HUES6 (cell line): Measurements from ENCODE around the gene HLA-DMB.

Experiments
- H3K27ac ChIP-seq: 2 replicates; pipeline ENCODE4 v1.7.0; 2013; ENCODE audit warnings: low read depth, mild to moderate bottlenecking, low read length, inconsistent platforms
- H3K27me3 ChIP-seq: 2 replicates; pipeline ENCODE4 v1.6.1; 2013; ENCODE audit warnings: low read length; ENCODE audit not compliant: control insufficient read depth, insufficient read depth
- H3K36me3 ChIP-seq: 2 replicates; pipeline ENCODE4 v1.6.1; 2013; ENCODE audit warnings: low read length; ENCODE audit not compliant: control insufficient read depth, insufficient read depth
- H3K4me1 ChIP-seq: 2 replicates; pipeline ENCODE4 v1.6.1; 2013; ENCODE audit warnings: low read length; ENCODE audit not compliant: control insufficient read depth, insufficient read depth
- H3K4me3 ChIP-seq: 2 replicates; pipeline ENCODE4 v1.5.1; 2013; ENCODE audit warnings: low read depth, low read length
- H3K9ac ChIP-seq: one replicate; pipeline ENCODE4 v1.6.1; 2013; ENCODE audit warnings: mild to moderate bottlenecking, low read length
- H3K9me3 ChIP-seq: 2 replicates; pipeline ENCODE4 v1.6.1; 2013; ENCODE audit warnings: low read depth, low read length; ENCODE audit not compliant: control insufficient read depth, insufficient read depth

HLA-DMB gene

DNA sequence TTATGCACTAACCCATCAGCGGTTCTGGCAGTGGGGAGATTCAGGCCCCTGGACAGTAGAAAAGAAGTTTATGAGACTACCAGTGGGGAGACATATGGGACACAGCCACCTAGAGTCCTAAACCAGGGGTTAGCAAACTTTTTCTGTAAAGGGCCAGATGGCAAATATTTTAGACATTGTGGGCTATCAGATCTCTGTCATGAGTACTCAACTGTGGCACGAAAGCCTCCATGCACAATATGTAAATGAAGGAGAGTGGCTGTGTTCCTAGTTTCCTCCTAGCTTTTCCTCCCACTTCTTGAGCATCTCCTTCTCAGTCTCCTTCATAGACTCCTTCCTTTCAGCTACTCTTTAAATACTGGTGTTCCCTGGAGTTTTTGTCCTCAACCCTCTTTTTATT, 15.3 kb upstream of the HLA-DMB start:
- no peak overlapping the region for H3K4me3 ChIP-seq
- no peak overlapping the region for H3K9ac ChIP-seq
- H3K9me3 ChIP-seq: no peaks in the 10 kb centered on the region
- H3K27me3 ChIP-seq: no peaks in the 10 kb centered on the region
- no peak overlapping the region for H3K27ac ChIP-seq
- H3K4me1 ChIP-seq: peaks cover 8% of the 10 kb centered on the region; the same call in 1 of the 2 replicates
- H3K36me3 ChIP-seq: no peaks in the 10 kb centered on the region

- no peaks in the 10 kb centered on the region for H3K9me3 ChIP-seq
- H3K27me3 ChIP-seq: no peaks in the 10 kb centered on the region
- H3K4me1 ChIP-seq: peaks cover 8% of the 10 kb centered on the region; the same call in 1 of the 2 replicates
- H3K9ac ChIP-seq: no peak overlapping the region
- H3K4me3 ChIP-seq: no peak overlapping the region
- H3K27ac ChIP-seq: no peak overlapping the region
- H3K36me3 ChIP-seq: no peaks in the 10 kb centered on the region
These were observed 14.4 kb upstream of the HLA-DMB start for GRCh38 chr6:32954986-32955802.

GRCh38 chr6:32954267-32954666, 13.4 kb upstream of the HLA-DMB start:
- Histone ChIP-seq H3K4me3 (no peak overlapping the region), H3K4me1 (peaks cover 8% of the 10 kb centered on the region; the same call in 1 of the 2 replicates), H3K27ac (no peak overlapping the region)

GRCh38 chr6:32953775-32954174, 12.9 kb upstream of the HLA-DMB start:
- no peak overlapping the region for H3K4me3 ChIP-seq
- no peak overlapping the region for H3K27ac ChIP-seq
- peaks cover 8% of the 10 kb centered on the region; the same call in 1 of the 2 replicates for H3K4me1 ChIP-seq
- H3K27me3 ChIP-seq: no peaks in the 10 kb centered on the region
- H3K36me3 ChIP-seq: no peaks in the 10 kb centered on the region
- no peaks in the 10 kb centered on the region for H3K9me3 ChIP-seq
- no peak overlapping the region for H3K9ac ChIP-seq

More at GRCh38 chr6:32954267-32954666, 13.4 kb upstream of the HLA-DMB start:
- Histone ChIP-seq H3K36me3 (no peaks in the 10 kb centered on the region), H3K9me3 (no peaks in the 10 kb centered on the region), H3K27me3 (no peaks in the 10 kb centered on the region), H3K9ac (no peak overlapping the region)

- H3K9ac ChIP-seq: no peak within 1 kb of the TSS
- no peaks in the 10 kb centered on the region for H3K9me3 ChIP-seq
- H3K4me3 ChIP-seq: peak within 1 kb of the TSS; percentile 34
- no peak within 1 kb of the TSS for H3K27ac ChIP-seq
- peaks cover 8% of the 10 kb centered on the region; the same call in 1 of the 2 replicates for H3K4me1 ChIP-seq
- H3K27me3 ChIP-seq: no peaks in the 10 kb centered on the region
- H3K36me3 ChIP-seq: no peaks in the 10 kb centered on the region
These were observed 12.2 kb upstream of the HLA-DMB start, which contains the start of gene HLA-DMA for GRCh38 chr6:32952817-32953739. Gene HLA-DMA (minus strand): TSS chr6:32953097. CDS start chr6:32953036, 61 bp downstream.

- no peaks in the 10 kb centered on the region for H3K9me3 ChIP-seq
- H3K4me3 ChIP-seq: no peak overlapping the region
- no peaks in the 10 kb centered on the region for H3K27me3 ChIP-seq
- H3K4me1 ChIP-seq: peaks cover 8% of the 10 kb centered on the region; the same call in 1 of the 2 replicates
- no peak overlapping the region for H3K9ac ChIP-seq
- no peak overlapping the region for H3K27ac ChIP-seq
- H3K36me3 ChIP-seq: no peaks in the 10 kb centered on the region
These were observed 9.6 kb upstream of the HLA-DMB start for GRCh38 chr6:32950449-32950848.

GRCh38 chr6:32950010-32950409, 9.2 kb upstream of the HLA-DMB start:
- H3K9ac ChIP-seq: no peak overlapping the region
- no peak overlapping the region for H3K4me3 ChIP-seq
- no peaks in the 10 kb centered on the region for H3K9me3 ChIP-seq
- no peaks in the 10 kb centered on the region for H3K27me3 ChIP-seq
- no peaks in the 10 kb centered on the region for H3K36me3 ChIP-seq
- H3K4me1 ChIP-seq: peaks cover 5% of the 10 kb centered on the region; the same call in 1 of the 2 replicates
- no peak overlapping the region for H3K27ac ChIP-seq

DNA sequence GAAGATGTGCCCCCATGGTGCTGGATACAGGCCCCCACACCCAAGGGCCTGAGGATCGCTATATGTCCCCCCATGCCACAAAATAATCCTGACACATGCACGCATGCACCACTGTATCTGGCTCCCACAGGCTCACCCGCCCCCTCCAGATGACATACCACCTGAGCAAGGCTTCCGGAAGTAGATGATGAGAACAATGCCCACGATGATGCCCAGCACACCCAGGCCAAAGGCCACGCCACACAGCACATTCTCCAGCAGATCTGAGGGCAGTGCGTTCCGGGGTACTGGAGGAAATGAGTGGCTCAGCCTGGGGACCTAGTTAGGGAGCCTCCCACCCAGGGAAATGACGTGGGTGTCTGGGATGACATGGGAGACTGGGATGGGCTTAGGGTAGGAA, 8.3 kb upstream of the HLA-DMB start:
- Histone ChIP-seq H3K27ac (no peak overlapping the region), H3K9me3 (no peaks in the 10 kb centered on the region), H3K36me3 (no peaks in the 10 kb centered on the region), H3K27me3 (no peaks in the 10 kb centered on the region), H3K9ac (no peak overlapping the region), H3K4me1 (peaks cover 5% of the 10 kb centered on the region; the same call in 1 of the 2 replicates), H3K4me3 (no peak overlapping the region)

DNA sequence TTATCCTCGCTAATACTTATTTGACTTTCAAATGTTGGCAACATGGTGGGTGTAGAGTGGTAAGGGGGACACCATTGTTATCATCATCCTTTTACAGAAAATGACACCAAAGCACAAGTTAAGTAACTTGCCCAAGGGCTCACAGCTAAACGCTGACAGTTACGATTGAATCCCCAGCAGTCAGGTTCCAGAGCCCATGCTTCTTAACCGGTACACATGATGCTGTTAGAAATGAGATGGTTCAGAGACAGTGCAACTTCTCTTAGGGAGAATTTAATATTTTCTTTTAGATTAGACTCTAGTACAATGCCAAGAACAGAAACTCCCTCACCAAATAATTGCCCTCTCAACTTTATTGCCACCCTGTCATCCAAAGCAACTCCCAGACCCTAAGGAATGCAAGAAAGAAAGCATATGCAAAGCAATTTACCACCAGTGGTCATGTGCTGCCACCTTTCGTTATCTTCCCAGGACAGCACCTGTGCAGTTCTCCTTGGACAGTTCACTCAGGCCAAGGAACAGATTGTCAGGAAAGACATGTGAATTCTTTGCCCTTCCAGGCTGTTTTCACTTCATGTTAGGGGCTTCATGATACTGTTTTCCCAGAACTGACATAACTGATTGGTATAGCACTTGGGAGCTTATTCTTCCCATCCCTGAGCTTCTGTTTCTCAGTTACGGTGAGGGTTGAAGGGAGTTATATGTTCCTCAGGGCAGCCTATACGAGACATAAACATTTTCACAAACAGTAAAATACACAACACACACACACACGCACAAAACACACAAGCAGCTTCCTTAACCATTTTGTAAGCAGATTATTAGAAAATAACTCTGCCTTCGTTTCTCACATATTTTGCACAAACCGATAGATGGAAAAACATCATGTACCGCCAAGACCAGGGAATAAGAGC, 7.0 kb upstream of the HLA-DMB start:
- H3K27ac ChIP-seq: no peak overlapping the region
- no peaks in the 10 kb centered on the region for H3K9me3 ChIP-seq
- H3K9ac ChIP-seq: no peak overlapping the region
- H3K4me3 ChIP-seq: no peak overlapping the region
- H3K4me1 ChIP-seq: peaks cover 4% of the 10 kb centered on the region; the same call in 1 of the 2 replicates
- H3K36me3 ChIP-seq: no peaks in the 10 kb centered on the region
- H3K27me3 ChIP-seq: no peaks in the 10 kb centered on the region

- Histone ChIP-seq H3K9ac (no peak overlapping the region), H3K27ac (no peak overlapping the region), H3K4me1 (no peaks in the 10 kb centered on the region), H3K36me3 (no peaks in the 10 kb centered on the region), H3K9me3 (no peaks in the 10 kb centered on the region), H3K4me3 (no peak overlapping the region), H3K27me3 (no peaks in the 10 kb centered on the region)
These were observed 6.1 kb upstream of the HLA-DMB start for GRCh38 chr6:32946893-32947292.
